WTC11 (cell line): ENCODE results near the gene RASL10A. TPM values are rescaled to one million over a fixed set of nuclear protein-coding genes. Genes with fewer than 3 reads are reported as not detected.

Experiments used
- ATAC-seq: fragments of 200-7000 bp; cut with Tn5 transposase; 2 replicates; pipeline ENCODE4 v1.10.0; 2021; ENCODE audit warnings: mild to moderate bottlenecking, moderate library complexity
- CTCF ChIA-PET: fragments of 300-600 bp; sonication (Branson Sonifier 250); formaldehyde crosslinking; loops from one replicate; lab custom pipeline; 2021; ENCODE audit warnings: antibody characterized with exemption; lab: Charles Lee
- POLR2A ChIA-PET: fragments of 350-600 bp; sonication (Branson Sonifier 250); formaldehyde crosslinking; loops from one replicate; lab custom pipeline; 2021; ENCODE audit warnings: antibody characterized with exemption; lab: Charles Lee
- DNase-seq: peaks from one replicate; pipeline ENCODE4 v3.0.0; 2021; ENCODE audit warnings: low spot score
- H3K27ac Mint-ChIP-seq: 2 replicates; pipeline ENCODE4 v1.8.0; 2021; ENCODE audit warnings: mixed read lengths
- H3K27me3 Mint-ChIP-seq: 2 replicates; pipeline ENCODE4 v1.8.0; 2021; ENCODE audit warnings: low read depth, mild to moderate bottlenecking, moderate library complexity, mixed read lengths
- H3K36me3 Mint-ChIP-seq: 2 replicates; pipeline ENCODE4 v1.8.0; 2021; ENCODE audit warnings: mixed read lengths
- H3K4me1 Mint-ChIP-seq: 2 replicates; pipeline ENCODE4 v1.8.0; 2022; ENCODE audit warnings: mixed read lengths
- H3K4me3 Mint-ChIP-seq: 2 replicates; pipeline ENCODE4 v1.8.0; 2021; ENCODE audit warnings: mild to moderate bottlenecking, moderate library complexity, mixed read lengths
- H3K9me3 Mint-ChIP-seq: 2 replicates; pipeline ENCODE4 v1.8.0; 2021; ENCODE audit warnings: mixed read lengths
- AR ChIP-seq: fragments of 250-450 bp; sonication (Bioruptor Pico); IDR thresholded peaks from 2 replicates; pipeline ENCODE4 v1.9.0; 2021; ENCODE audit warnings: mild to moderate bottlenecking
- ELF4 ChIP-seq: sonication (generic); formaldehyde crosslinking; IDR thresholded peaks from 2 replicates; pipeline ENCODE4 v1.8.1; 2022; ENCODE audit warnings: low read depth, mild to moderate bottlenecking, moderate library complexity, missing genetic modification reagents
- FOXJ3 ChIP-seq: sonication (generic); formaldehyde crosslinking; IDR thresholded peaks from 2 replicates; pipeline ENCODE4 v1.9.0; 2021; ENCODE audit warnings: missing genetic modification reagents, mild to moderate bottlenecking, borderline replicate concordance
- FOXK1 ChIP-seq: sonication (generic); formaldehyde crosslinking; IDR thresholded peaks from 2 replicates; pipeline ENCODE4 v1.8.0; 2022; ENCODE audit warnings: mild to moderate bottlenecking, moderate library complexity, missing genetic modification reagents
- FOXP1 ChIP-seq: sonication (generic); formaldehyde crosslinking; IDR thresholded peaks from 2 replicates; pipeline ENCODE4 v1.8.0; 2022; ENCODE audit warnings: missing genetic modification reagents, mild to moderate bottlenecking, moderate library complexity, borderline replicate concordance
- GABPB1 ChIP-seq: sonication (generic); formaldehyde crosslinking; IDR thresholded peaks from 2 replicates; pipeline ENCODE4 v1.8.1; 2023; ENCODE audit warnings: mild to moderate bottlenecking, missing genetic modification reagents
- JAZF1 ChIP-seq: fragments of 250-450 bp; sonication (Bioruptor Pico); IDR thresholded peaks from 2 replicates; pipeline ENCODE4 v1.9.0; 2021; ENCODE audit warnings: moderate library complexity, mild to moderate bottlenecking, inconsistent platforms
- MAX ChIP-seq: sonication (generic); formaldehyde crosslinking; IDR thresholded peaks from 2 replicates; pipeline ENCODE4 v1.8.0; 2022; ENCODE audit warnings: mild to moderate bottlenecking, missing genetic modification reagents
- MXD4 ChIP-seq: fragments of 250-450 bp; sonication (Bioruptor Pico); IDR thresholded peaks from 2 replicates; pipeline ENCODE4 v1.8.0; 2021; ENCODE audit warnings: mild to moderate bottlenecking, moderate library complexity, borderline replicate concordance
- NFE2L1 ChIP-seq: sonication (generic); formaldehyde crosslinking; IDR thresholded peaks from 2 replicates; pipeline ENCODE4 v1.8.1; 2023; ENCODE audit warnings: missing genetic modification reagents
- RELA ChIP-seq: sonication (generic); formaldehyde crosslinking; IDR thresholded peaks from 2 replicates; pipeline ENCODE4 v1.8.1; 2022; ENCODE audit warnings: missing genetic modification reagents, mild to moderate bottlenecking, borderline replicate concordance
- SP1 ChIP-seq: sonication (generic); formaldehyde crosslinking; conservative IDR thresholded peaks from 2 replicates; pipeline ENCODE4 v1.8.1; 2022; ENCODE audit warnings: missing genetic modification reagents
- TEAD1 ChIP-seq: sonication (generic); formaldehyde crosslinking; IDR thresholded peaks from 2 replicates; pipeline ENCODE4 v1.8.0; 2022; ENCODE audit warnings: mild to moderate bottlenecking, missing genetic modification reagents
- ZNF263 ChIP-seq: sonication (generic); formaldehyde crosslinking; IDR thresholded peaks from 2 replicates; pipeline ENCODE4 v1.8.1; 2022; ENCODE audit warnings: low read depth, mild to moderate bottlenecking, moderate library complexity, missing genetic modification reagents
- ZNF416 ChIP-seq: fragments of 250-450 bp; sonication (Bioruptor Pico); IDR thresholded peaks from 2 replicates; pipeline ENCODE4 v1.9.0; 2021; ENCODE audit warnings: mild to moderate bottlenecking, inconsistent platforms
- ZNF532 ChIP-seq: fragments of 250-450 bp; sonication (Bioruptor Pico); IDR thresholded peaks from 2 replicates; pipeline ENCODE4 v1.9.0; 2021; ENCODE audit warnings: mild to moderate bottlenecking, borderline replicate concordance
- total RNA-seq: library from RNA; stranded (reverse); gene quantifications from 3 replicates; pipeline ENCODE4 v1.2.3, GENCODE V29; 2021
- TF ChIP-seq, protein P1 (sequence below): fragments of 250-450 bp; sonication (Bioruptor Pico); IDR thresholded peaks from 2 replicates; pipeline ENCODE4 v1.9.0; 2021; ENCODE audit warnings: moderate library complexity, mild to moderate bottlenecking, inconsistent platforms, borderline replicate concordance
- TF ChIP-seq, protein P2 (sequence below): sonication (generic); formaldehyde crosslinking; IDR thresholded peaks from 2 replicates; pipeline ENCODE4 v1.8.0; 2022; ENCODE audit warnings: mild to moderate bottlenecking, missing genetic modification reagents
- TF ChIP-seq, protein P3 (sequence below): sonication (generic); formaldehyde crosslinking; IDR thresholded peaks from 2 replicates; pipeline ENCODE4 v1.8.1; 2022; ENCODE audit warnings: mild to moderate bottlenecking, moderate library complexity, missing genetic modification reagents
- TF ChIP-seq, protein P4 (sequence below): sonication (generic); formaldehyde crosslinking; IDR thresholded peaks from 2 replicates; pipeline ENCODE4 v1.8.1; 2023; ENCODE audit warnings: mild to moderate bottlenecking, missing genetic modification reagents, moderate library complexity
- TF ChIP-seq, protein P5 (sequence below): sonication (generic); formaldehyde crosslinking; IDR thresholded peaks from 2 replicates; pipeline ENCODE4 v1.8.1; 2023; ENCODE audit warnings: mild to moderate bottlenecking, missing genetic modification reagents

RASL10A gene
- total RNA-seq, 1 experiment from 2014 or later = 1.6 TPM

DNA sequence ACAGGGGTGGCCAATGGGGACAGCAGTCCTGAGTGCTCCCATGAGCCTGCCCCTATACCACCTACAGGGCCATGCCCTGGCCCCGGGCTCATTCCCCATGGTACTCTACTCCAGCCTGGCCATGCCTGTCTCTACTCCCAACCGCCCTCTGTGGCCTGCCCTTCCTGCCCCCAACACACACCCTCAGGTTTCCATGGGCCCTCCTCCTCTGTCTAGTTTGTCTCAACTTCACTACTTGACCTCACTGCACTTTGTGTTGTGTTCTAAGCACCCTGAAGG is 26.3 kb upstream of the RASL10A start (continued):
- no peak for TF ChIP-seq ZNF532 (CRISPR knock-in tag)
- TF ChIP-seq ZNF263 (CRISPR knock-in tag) = no peak

- Mint-ChIP-seq H3K4me1 (no peaks in the 10 kb centered on the region), H3K4me3 (no peak overlapping the region), H3K36me3 (peaks cover 50% of the 10 kb centered on the region), H3K9me3 (no peaks in the 10 kb centered on the region), H3K27ac (no peak overlapping the region), H3K27me3 (no peaks in the 10 kb centered on the region)
- no peak for TF ChIP-seq MXD4 (CRISPR knock-in tag)
- TF ChIP-seq, protein P1, sequence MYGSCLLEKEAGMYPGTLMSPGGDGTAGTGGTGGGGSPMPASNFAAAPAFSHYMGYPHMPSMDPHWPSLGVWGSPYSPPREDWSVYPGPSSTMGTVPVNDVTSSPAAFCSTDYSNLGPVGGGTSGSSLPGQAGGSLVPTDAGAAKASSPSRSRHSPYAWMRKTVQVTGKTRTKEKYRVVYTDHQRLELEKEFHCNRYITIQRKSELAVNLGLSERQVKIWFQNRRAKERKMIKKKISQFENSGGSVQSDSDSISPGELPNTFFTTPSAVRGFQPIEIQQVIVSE (CRISPR knock-in tag) = no peak
- TF ChIP-seq ZNF416 = no peak
- TF ChIP-seq TEAD1 (CRISPR knock-in tag) = no peak
- TF ChIP-seq, protein P2, sequence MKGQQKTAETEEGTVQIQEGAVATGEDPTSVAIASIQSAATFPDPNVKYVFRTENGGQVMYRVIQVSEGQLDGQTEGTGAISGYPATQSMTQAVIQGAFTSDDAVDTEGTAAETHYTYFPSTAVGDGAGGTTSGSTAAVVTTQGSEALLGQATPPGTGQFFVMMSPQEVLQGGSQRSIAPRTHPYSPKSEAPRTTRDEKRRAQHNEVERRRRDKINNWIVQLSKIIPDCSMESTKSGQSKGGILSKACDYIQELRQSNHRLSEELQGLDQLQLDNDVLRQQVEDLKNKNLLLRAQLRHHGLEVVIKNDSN (CRISPR knock-in tag) = no peak
- TF ChIP-seq GABPB1 = no peak
- no peak for TF ChIP-seq MAX
- no peak for TF ChIP-seq ELF4 (CRISPR knock-in tag)
- TF ChIP-seq, protein P3, sequence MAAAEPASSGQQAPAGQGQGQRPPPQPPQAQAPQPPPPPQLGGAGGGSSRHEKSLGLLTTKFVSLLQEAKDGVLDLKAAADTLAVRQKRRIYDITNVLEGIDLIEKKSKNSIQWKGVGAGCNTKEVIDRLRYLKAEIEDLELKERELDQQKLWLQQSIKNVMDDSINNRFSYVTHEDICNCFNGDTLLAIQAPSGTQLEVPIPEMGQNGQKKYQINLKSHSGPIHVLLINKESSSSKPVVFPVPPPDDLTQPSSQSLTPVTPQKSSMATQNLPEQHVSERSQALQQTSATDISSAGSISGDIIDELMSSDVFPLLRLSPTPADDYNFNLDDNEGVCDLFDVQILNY (CRISPR knock-in tag) = no peak
- TF ChIP-seq FOXP1 (CRISPR knock-in tag) = no peak
- no peak for TF ChIP-seq FOXJ3 (CRISPR knock-in tag)
- TF ChIP-seq RELA (CRISPR knock-in tag) = no peak
- TF ChIP-seq FOXK1 (CRISPR knock-in tag) = no peak
- no peak for TF ChIP-seq JAZF1 (CRISPR knock-in tag)
- ChIA-PET POLR2A (no interaction called here), CTCF (no interaction called here)
- no peak for ATAC-seq
- no peak for DNase-seq
Observed at GRCh38 chr22:29341056-29341848, 25.8 kb upstream of the RASL10A start.

DNA sequence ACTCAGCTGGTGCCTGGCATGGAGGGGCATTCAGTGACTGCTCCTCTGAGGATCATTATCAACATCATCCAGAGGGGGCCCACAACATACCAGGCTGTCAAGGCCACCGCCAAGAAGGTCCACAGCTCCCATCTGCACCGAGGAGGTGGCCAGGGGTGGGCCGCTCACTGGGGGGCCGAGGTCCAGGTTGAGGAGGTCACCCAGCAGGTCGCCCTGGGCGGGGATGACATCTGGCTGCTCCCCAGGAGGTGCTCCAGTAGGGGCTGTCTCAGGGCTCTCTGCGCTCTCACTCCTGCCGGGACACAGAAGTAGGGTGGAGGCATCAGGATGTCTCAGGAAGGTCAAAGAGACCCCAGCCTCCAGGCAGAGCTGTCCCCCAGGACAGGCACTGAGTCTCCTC is 25.1 kb upstream of the RASL10A start:
- Mint-ChIP-seq H3K9me3 (no peaks in the 10 kb centered on the region), H3K4me3 (no peak overlapping the region), H3K27ac (no peak overlapping the region)
- CTCF ChIA-PET = no interaction called here
- POLR2A ChIA-PET = no interaction called here
- no peak for TF ChIP-seq NFE2L1
- no peak for TF ChIP-seq AR (CRISPR knock-in tag)
- no peak for TF ChIP-seq FOXP1 (CRISPR knock-in tag)
- TF ChIP-seq, protein P4, sequence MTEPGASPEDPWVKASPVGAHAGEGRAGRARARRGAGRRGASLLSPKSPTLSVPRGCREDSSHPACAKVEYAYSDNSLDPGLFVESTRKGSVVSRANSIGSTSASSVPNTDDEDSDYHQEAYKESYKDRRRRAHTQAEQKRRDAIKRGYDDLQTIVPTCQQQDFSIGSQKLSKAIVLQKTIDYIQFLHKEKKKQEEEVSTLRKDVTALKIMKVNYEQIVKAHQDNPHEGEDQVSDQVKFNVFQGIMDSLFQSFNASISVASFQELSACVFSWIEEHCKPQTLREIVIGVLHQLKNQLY = no peak
- TF ChIP-seq, protein P5, sequence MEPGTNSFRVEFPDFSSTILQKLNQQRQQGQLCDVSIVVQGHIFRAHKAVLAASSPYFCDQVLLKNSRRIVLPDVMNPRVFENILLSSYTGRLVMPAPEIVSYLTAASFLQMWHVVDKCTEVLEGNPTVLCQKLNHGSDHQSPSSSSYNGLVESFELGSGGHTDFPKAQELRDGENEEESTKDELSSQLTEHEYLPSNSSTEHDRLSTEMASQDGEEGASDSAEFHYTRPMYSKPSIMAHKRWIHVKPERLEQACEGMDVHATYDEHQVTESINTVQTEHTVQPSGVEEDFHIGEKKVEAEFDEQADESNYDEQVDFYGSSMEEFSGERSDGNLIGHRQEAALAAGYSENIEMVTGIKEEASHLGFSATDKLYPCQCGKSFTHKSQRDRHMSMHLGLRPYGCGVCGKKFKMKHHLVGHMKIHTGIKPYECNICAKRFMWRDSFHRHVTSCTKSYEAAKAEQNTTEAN (CRISPR knock-in tag) = no peak
- TF ChIP-seq SP1 (CRISPR knock-in tag) = no peak
- TF ChIP-seq, all 79 proteins: peak for 0
- Mint-ChIP-seq H3K4me1 (no peaks in the 10 kb centered on the region), H3K36me3 (peaks cover 50% of the 10 kb centered on the region), H3K27me3 (no peaks in the 10 kb centered on the region)
- no peak for DNase-seq
- no peak for ATAC-seq
